GM19397 (cell line): ENCODE data around the gene ZFP1.

Experiments
- ATAC-seq: cut with Tn5 transposase; IDR thresholded peaks from one replicate; pipeline ENCODE4 v1.9.1; 2021; ENCODE audit warnings: mild to moderate bottlenecking, moderate library complexity; ENCODE audit not compliant: unreplicated experiment

Gene ZFP1

GRCh38 chr16:75148311-75149195 lies at the start of gene ZFP1:
Gene ZFP1 (plus strand): TSS chr16:75148524. CDS start chr16:75152952, 4,428 bp downstream.
- peak; percentile 85 for ATAC-seq

GRCh38 chr16:75099075-75099667 lies 49.2 kb upstream of the ZFP1 start:
- no peak for ATAC-seq

GRCh38 chr16:75099738-75100602 lies 48.4 kb upstream of the ZFP1 start:
- ATAC-seq, result no peak

- ATAC-seq, result no peak
Measured at GRCh38 chr16:75100603-75100990, 47.7 kb upstream of the ZFP1 start.

GRCh38 chr16:75101635-75102034 lies 46.7 kb upstream of the ZFP1 start:
- no peak for ATAC-seq

GRCh38 chr16:75102595-75102994 lies 45.7 kb upstream of the ZFP1 start:
- no peak for ATAC-seq

GRCh38 chr16:75103994-75104393 lies 44.3 kb upstream of the ZFP1 start:
- ATAC-seq, result no peak

GRCh38 chr16:75104836-75105235 lies 43.5 kb upstream of the ZFP1 start:
- no peak for ATAC-seq

- ATAC-seq, result no peak
Measured at GRCh38 chr16:75105306-75106061, 42.8 kb upstream of the ZFP1 start.

- ATAC-seq, result no peak
Measured at GRCh38 chr16:75106351-75107274, 41.7 kb upstream of the ZFP1 start.

- ATAC-seq, result no peak
Measured at GRCh38 chr16:75107505-75107904, 40.8 kb upstream of the ZFP1 start.

GRCh38 chr16:75108792-75109731 lies 39.3 kb upstream of the ZFP1 start:
- ATAC-seq, result no peak

GRCh38 chr16:75109732-75110243 lies 38.5 kb upstream of the ZFP1 start:
- no peak for ATAC-seq

GRCh38 chr16:75110637-75111513 lies 37.4 kb upstream of the ZFP1 start:
- ATAC-seq, result peak; percentile 72

GRCh38 chr16:75111514-75111940 lies 36.8 kb upstream of the ZFP1 start:
- peak; percentile 5 for ATAC-seq

- no peak for ATAC-seq
Measured at GRCh38 chr16:75111961-75112733, 36.2 kb upstream of the ZFP1 start.
